Natural killer cell treated with Interleukin-12 subunit alpha and Interleukin-12 subunit beta and Interleukin-15 and Interleukin-18, amount 100 ng/mL, for 72 hours (primary cell): ENCODE data around the gene PCNX2. TPM values are rescaled to one million over a fixed set of nuclear protein-coding genes. Genes with fewer than 3 reads are reported as not detected.

Experiments used
- ATAC-seq, 2 donors: fragments of 150-1000 bp; cut with Tn5 transposase in 1 of 2; sonication (Bioruptor Pico), chemical (Tn5 transposase) in 1 of 2; 2 replicates each; pipeline ENCODE4 v1.10.0; 2021
- DNase-seq: peaks from one replicate; pipeline ENCODE4 v3.0.0; 2022; ENCODE audit warnings: low spot score
- H3K27ac Mint-ChIP-seq, 2 donors: 1 replicate in 1 of 2; 2 replicates in 1 of 2; pipeline ENCODE4 v1.8.0; 2022; ENCODE audit warnings: mixed read lengths in 2 of 2, mild to moderate bottlenecking in 1 of 2, moderate library complexity in 1 of 2
- H3K27me3 Mint-ChIP-seq, 2 donors: 1 replicate in 1 of 2; 2 replicates in 1 of 2; pipeline ENCODE4 v1.8.0; 2022; ENCODE audit warnings: mixed read lengths in 2 of 2
- H3K36me3 Mint-ChIP-seq: one replicate; pipeline ENCODE4 v1.8.0; 2022; ENCODE audit warnings: mixed read lengths
- H3K4me1 Mint-ChIP-seq, 2 donors: 1 replicate in 1 of 2; 2 replicates in 1 of 2; pipeline ENCODE4 v1.8.0; 2022; ENCODE audit warnings: low read depth in 2 of 2, mixed read lengths in 2 of 2, mild to moderate bottlenecking in 1 of 2
- H3K4me3 Mint-ChIP-seq: one replicate; pipeline ENCODE4 v1.8.0; 2022; ENCODE audit warnings: mixed read lengths
- H3K9me3 Mint-ChIP-seq: 2 replicates; pipeline ENCODE4 v1.8.0; 2022; ENCODE audit warnings: mixed read lengths
- total RNA-seq, 2 donors: library from RNA; stranded (reverse); gene quantifications; one replicate each; pipeline ENCODE4 v1.2.3, GENCODE V29; 2022

PCNX2 gene
- total RNA-seq, 2 donors from 2014 or later, result 7.1 to 30.8 TPM

DNA sequence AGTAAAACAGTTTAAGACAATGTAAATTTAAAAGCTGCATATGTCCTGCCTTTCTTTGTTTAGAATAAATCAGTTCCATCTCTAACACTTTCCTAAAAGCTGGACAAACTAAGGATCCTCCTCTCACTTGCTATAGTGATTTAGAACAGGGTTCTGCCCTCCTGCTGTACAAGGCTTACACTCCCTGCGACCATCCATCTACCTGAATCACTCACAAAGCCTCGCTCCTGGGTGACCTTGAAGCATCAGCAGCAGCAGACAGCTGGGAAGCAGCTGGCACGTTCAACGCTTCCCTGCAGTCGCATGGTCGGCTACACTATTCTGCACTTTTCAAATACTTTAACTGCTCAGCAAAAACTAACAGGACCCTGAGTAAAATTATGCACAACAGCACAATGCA, 217.1 kb downstream of the PCNX2 start:
- peaks cover 0 to 3% of the 10 kb centered on the region in 2 donors for H3K4me1 Mint-ChIP-seq
- no peak for ATAC-seq
- no peak overlapping the region for H3K4me3 Mint-ChIP-seq
- no peaks in the 10 kb centered on the region for H3K36me3 Mint-ChIP-seq
- no peaks in the 10 kb centered on the region for H3K27me3 Mint-ChIP-seq
- no peaks in the 10 kb centered on the region for H3K9me3 Mint-ChIP-seq
- no peak for DNase-seq
- no peak overlapping the region for H3K27ac Mint-ChIP-seq

GRCh38 chr1:233075915-233076295, 219.6 kb downstream of the PCNX2 start:
- Mint-ChIP-seq H3K27ac (no peak overlapping the region), H3K4me1 (no peaks in the 10 kb centered on the region), H3K4me3 (no peak overlapping the region), H3K9me3 (no peaks in the 10 kb centered on the region), H3K36me3 (no peaks in the 10 kb centered on the region), H3K27me3 (no peaks in the 10 kb centered on the region)
- DNase-seq, result no peak
- no peak for ATAC-seq

DNA sequence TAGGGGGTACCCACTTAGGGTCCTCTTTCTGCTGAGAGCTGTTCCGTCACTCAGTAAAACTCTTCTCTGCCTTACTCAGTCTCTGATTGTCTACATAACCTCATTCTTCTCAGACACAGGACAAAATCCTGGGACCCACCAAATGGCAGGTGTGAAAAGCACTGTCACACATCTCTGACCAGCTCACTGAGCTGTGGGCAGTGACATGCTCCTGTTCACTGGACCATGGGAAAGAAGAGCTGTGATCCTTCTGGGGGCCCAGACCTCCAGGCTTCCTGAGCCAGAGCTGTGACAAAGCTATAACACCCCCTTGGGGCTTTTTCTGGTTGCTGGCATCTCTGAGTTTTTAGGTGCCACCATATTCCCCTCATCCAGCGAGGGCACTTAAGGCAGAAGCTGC, 229.4 kb downstream of the PCNX2 start:
- DNase-seq (no peak), ATAC-seq (no peak)
- no peak overlapping the region for H3K27ac Mint-ChIP-seq
- H3K4me1 Mint-ChIP-seq, result no peaks in the 10 kb centered on the region
- H3K4me3 Mint-ChIP-seq, result no peak overlapping the region
- no peaks in the 10 kb centered on the region for H3K27me3 Mint-ChIP-seq
- no peaks in the 10 kb centered on the region for H3K9me3 Mint-ChIP-seq
- no peaks in the 10 kb centered on the region for H3K36me3 Mint-ChIP-seq

DNA sequence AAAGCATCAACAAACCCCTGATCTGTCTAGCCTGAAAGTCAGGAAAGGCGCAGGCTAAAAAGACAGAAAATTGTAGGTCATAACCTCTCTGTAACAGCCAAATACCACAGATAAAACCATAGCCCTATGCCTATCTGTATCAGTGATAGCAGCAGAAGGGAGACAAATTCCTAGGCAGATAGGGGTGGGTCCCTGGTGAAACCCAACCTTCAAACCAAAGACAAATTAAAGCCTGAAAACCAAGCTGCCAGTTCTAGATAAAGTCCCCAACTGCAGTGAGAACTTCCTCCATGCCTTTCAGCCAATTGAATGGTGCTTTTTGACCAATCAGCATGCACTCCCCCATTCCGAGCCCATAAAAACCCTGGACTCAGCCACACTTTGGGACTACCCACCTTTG, 229.8 kb downstream of the PCNX2 start:
- no peaks in the 10 kb centered on the region for H3K36me3 Mint-ChIP-seq
- no peak for ATAC-seq
- no peaks in the 10 kb centered on the region for H3K27me3 Mint-ChIP-seq
- no peak for DNase-seq
- H3K27ac Mint-ChIP-seq, result no peak overlapping the region
- no peaks in the 10 kb centered on the region for H3K4me1 Mint-ChIP-seq
- H3K9me3 Mint-ChIP-seq, result no peaks in the 10 kb centered on the region
- H3K4me3 Mint-ChIP-seq, result no peak overlapping the region

DNA sequence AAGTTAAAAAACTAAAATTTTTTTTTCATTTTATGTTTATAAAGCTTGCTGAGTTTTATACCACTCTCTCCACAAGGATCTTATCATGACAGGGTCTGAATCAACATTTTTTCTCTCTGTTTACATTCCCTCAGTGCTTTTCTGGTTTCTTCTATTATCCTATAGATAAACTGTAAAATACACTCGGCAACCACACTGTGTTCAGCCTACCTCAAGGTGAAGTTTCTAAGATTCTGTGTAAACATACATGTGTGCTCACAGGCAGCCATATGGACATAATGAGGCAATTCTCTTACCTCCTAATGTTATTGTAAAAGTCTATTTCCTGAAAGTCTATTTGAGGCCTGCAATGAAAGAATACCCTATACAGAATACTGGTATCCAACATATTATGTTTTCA, 230.5 kb downstream of the PCNX2 start:
- no peaks in the 10 kb centered on the region for H3K9me3 Mint-ChIP-seq
- ATAC-seq, result no peak

GRCh38 chr1:233063462-233063861, 232.1 kb downstream of the PCNX2 start:
- no peaks in the 10 kb centered on the region for H3K36me3 Mint-ChIP-seq
- no peak overlapping the region for H3K4me3 Mint-ChIP-seq
- H3K27ac Mint-ChIP-seq, result no peak overlapping the region
- DNase-seq (no peak), ATAC-seq (no peak)
- peaks cover 4% of the 10 kb centered on the region for H3K9me3 Mint-ChIP-seq
- no peaks in the 10 kb centered on the region for H3K27me3 Mint-ChIP-seq
- H3K4me1 Mint-ChIP-seq, result no peaks in the 10 kb centered on the region

More for the DNA sequence above, 230.5 kb downstream of the PCNX2 start:
- Mint-ChIP-seq H3K27me3 (no peaks in the 10 kb centered on the region), H3K27ac (no peak overlapping the region), H3K4me3 (no peak overlapping the region), H3K36me3 (no peaks in the 10 kb centered on the region), H3K4me1 (no peaks in the 10 kb centered on the region)
- DNase-seq, result no peak

- no peaks in the 10 kb centered on the region for H3K27me3 Mint-ChIP-seq
- H3K4me3 Mint-ChIP-seq, result no peak overlapping the region
- H3K36me3 Mint-ChIP-seq, result no peaks in the 10 kb centered on the region
- H3K27ac Mint-ChIP-seq, result no peak overlapping the region
- ATAC-seq (no peak), DNase-seq (no peak)
- no peaks in the 10 kb centered on the region for H3K4me1 Mint-ChIP-seq
- H3K9me3 Mint-ChIP-seq, result peaks cover 4% of the 10 kb centered on the region
These were observed 234.3 kb downstream of the PCNX2 start for GRCh38 chr1:233061265-233061664.

DNA sequence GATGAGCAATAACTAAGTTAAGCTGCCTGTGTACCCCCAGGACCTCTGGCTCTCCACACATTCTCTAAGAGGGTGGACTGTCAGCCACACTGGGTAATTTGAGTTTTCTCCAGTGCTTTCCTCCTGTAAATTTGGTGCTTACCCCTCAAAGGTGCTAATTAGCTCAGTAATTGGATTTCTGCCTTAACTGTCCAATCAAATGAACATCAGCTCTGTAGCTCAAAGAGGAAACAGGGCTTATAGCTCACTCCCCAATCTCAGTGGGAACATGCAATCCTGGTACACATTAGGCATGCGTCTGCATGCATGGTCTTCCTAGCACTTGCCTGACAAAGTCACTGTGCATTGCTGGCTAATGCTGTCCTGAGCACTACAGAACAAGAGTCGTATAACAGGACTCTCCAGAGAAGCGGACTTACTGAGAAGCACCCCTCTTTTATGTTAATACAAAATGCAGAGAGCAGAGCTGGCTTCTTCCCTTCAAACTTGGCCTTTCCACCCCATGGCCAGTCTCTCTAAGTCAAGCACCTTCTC, 235.0 kb downstream of the PCNX2 start:
- Mint-ChIP-seq H3K27me3 (no peaks in the 10 kb centered on the region), H3K36me3 (no peaks in the 10 kb centered on the region), H3K9me3 (peaks cover 4% of the 10 kb centered on the region), H3K4me1 (no peaks in the 10 kb centered on the region), H3K4me3 (no peak overlapping the region), H3K27ac (no peak overlapping the region)
- ATAC-seq, result peak in 1 of 2 donors; percentile 55
- DNase-seq, result no peak

- no peaks in the 10 kb centered on the region for H3K4me1 Mint-ChIP-seq
- no peak overlapping the region for H3K27ac Mint-ChIP-seq
- H3K4me3 Mint-ChIP-seq, result no peak overlapping the region
- H3K36me3 Mint-ChIP-seq, result no peaks in the 10 kb centered on the region
- peaks cover 4% of the 10 kb centered on the region for H3K9me3 Mint-ChIP-seq
- no peaks in the 10 kb centered on the region for H3K27me3 Mint-ChIP-seq
- ATAC-seq (peak in 1 of 2 donors; percentile 6), DNase-seq (no peak)
These were observed 237.7 kb downstream of the PCNX2 start for GRCh38 chr1:233057836-233058235.

DNA sequence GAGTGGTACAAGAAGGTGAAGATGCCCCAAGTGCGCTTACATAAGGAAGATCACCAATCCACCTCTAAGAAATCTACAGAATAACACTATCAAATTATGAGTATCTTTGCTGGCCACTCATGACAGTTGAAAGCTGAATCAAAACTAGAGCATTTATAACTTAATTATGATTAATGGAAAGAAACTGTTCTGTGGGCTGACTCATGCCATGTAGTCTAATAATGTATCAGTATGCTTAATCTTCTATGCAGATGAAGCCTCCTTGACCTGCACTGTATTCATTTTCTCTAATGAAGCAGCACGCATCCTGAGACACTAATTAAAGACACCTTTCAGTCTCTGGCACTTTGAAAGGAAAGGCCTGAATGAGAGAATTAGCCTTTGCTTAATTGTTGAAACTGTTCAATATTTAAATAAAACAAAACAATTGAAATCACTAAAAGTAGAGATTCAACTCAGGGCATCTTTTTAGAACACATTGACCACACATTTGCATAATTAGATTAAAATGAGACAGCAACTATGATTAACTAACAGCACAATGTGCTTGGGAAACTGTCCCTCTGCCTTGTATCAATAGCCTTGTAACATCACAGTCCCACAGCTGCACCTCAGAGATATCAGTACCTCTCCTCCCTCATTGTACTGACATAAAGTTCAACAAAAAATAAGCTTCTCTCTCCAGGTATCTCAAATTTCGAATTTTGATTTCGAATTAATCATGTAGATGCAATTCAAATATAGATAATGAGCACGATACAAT, 239.5 kb downstream of the PCNX2 start:
- DNase-seq, result no peak
- Mint-ChIP-seq H3K27me3 (no peaks in the 10 kb centered on the region), H3K27ac (no peak overlapping the region), H3K9me3 (peaks cover 4% of the 10 kb centered on the region), H3K36me3 (peaks cover 5% of the 10 kb centered on the region), H3K4me3 (no peak overlapping the region), H3K4me1 (no peaks in the 10 kb centered on the region)
- ATAC-seq, result no peak

DNA sequence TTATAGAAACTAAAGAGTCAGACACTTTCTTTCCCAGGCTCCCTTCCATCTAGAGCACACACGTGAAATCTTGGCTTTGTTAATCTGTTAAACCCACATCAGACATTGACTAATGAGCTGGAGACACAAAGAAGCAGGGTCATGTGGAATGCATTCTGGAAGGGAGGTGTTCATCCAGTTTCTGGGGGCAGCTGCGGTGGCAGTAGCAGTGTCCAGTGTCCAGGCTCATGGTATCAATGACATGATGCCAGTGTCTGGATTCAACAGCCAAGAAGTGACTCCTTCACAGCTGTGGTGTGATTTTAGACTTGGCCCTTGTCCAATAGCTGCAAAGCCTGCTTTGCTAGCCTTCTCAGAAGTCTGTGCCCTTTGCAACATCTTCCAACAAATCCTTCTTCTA, 249.9 kb downstream of the PCNX2 start:
- H3K9me3 Mint-ChIP-seq, result no peaks in the 10 kb centered on the region
- H3K27me3 Mint-ChIP-seq, result peaks cover 0 to 4% of the 10 kb centered on the region in 2 donors
- peaks cover 25% of the 10 kb centered on the region for H3K36me3 Mint-ChIP-seq
- DNase-seq, result no peak
- no peak overlapping the region for H3K4me3 Mint-ChIP-seq
- H3K27ac Mint-ChIP-seq, result no peak overlapping the region
- H3K4me1 Mint-ChIP-seq, result no peaks in the 10 kb centered on the region
- no peak for ATAC-seq

DNA sequence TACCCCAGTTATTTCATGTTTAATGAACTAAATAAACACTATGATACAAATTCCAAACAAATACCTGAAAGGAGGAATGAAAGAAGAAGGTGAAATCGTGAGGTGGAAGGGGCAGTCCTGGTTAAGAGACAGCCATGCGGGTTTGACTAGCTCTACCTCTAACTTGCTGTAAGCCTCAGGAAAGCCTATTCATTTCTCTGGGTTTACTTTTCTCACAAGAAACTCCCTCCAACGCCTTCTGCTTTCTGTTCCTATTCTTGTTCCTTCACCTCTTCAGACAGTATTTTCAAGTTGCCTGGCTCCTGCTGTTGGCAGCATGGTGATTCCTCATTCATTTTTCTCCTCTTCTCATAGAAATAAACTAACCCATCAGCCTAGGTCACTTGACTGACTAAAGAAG, 252.7 kb downstream of the PCNX2 start:
- H3K27ac Mint-ChIP-seq, result no peak overlapping the region
- ATAC-seq (no peak), DNase-seq (no peak)
- peaks cover 5% of the 10 kb centered on the region for H3K36me3 Mint-ChIP-seq
- no peak overlapping the region for H3K4me3 Mint-ChIP-seq
- no peaks in the 10 kb centered on the region for H3K4me1 Mint-ChIP-seq
- peaks cover 0 to 4% of the 10 kb centered on the region in 2 donors for H3K27me3 Mint-ChIP-seq
- no peaks in the 10 kb centered on the region for H3K9me3 Mint-ChIP-seq

GRCh38 chr1:233040494-233040893, 255.0 kb downstream of the PCNX2 start:
- no peaks in the 10 kb centered on the region for H3K9me3 Mint-ChIP-seq
- ATAC-seq (no peak), DNase-seq (no peak)
- no peak overlapping the region for H3K4me3 Mint-ChIP-seq
- no peaks in the 10 kb centered on the region for H3K4me1 Mint-ChIP-seq
- no peak overlapping the region for H3K27ac Mint-ChIP-seq
- no peaks in the 10 kb centered on the region for H3K36me3 Mint-ChIP-seq
- peaks cover 0 to 4% of the 10 kb centered on the region in 2 donors for H3K27me3 Mint-ChIP-seq

DNA sequence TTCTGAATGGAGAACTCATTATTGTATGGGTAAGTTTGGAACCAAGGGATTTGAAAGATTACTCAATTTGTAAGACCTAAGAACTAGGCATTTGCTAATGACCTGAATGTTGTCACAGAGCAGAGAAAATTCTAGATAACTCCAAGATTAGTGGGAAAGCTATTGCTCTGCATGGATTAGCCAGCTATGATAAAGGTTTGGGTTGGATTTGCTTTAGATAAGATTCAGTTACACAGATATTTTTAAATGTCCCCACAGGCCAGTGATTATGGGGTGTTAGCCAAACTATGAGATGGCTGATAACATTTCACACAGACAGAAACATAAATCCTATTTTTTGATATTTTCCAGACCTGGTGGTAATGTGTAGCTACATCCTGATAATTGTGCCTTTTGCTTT, 256.9 kb downstream of the PCNX2 start:
- H3K4me1 Mint-ChIP-seq, result no peaks in the 10 kb centered on the region
- DNase-seq (no peak), ATAC-seq (no peak)
- H3K36me3 Mint-ChIP-seq, result no peaks in the 10 kb centered on the region
- H3K27ac Mint-ChIP-seq, result no peak overlapping the region
- no peak overlapping the region for H3K4me3 Mint-ChIP-seq
- H3K27me3 Mint-ChIP-seq, result peaks cover 0 to 4% of the 10 kb centered on the region in 2 donors
- no peaks in the 10 kb centered on the region for H3K9me3 Mint-ChIP-seq

DNA sequence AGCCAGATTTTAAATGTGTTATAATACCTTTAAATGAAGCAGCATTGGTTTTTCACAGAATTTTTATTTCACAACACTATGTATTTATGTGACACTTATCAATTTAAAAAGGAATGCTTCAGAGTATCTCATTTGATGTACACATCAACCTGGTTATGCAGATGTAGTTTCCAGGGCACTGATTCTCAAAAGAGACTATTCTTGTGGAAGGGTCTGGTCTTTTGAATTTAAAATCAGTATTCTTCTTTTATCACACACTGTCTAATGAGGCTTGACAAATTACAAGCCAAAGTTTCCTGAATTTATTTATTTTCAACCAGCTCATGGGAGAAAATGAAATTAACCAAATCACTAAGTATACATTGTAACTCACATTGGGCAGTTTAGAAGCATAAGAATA, 257.7 kb downstream of the PCNX2 start:
- H3K27me3 Mint-ChIP-seq, result peaks cover 0 to 4% of the 10 kb centered on the region in 2 donors
- no peaks in the 10 kb centered on the region for H3K9me3 Mint-ChIP-seq
- H3K4me1 Mint-ChIP-seq, result no peaks in the 10 kb centered on the region
- no peaks in the 10 kb centered on the region for H3K36me3 Mint-ChIP-seq
- DNase-seq, result no peak
- no peak overlapping the region for H3K4me3 Mint-ChIP-seq
- ATAC-seq, result no peak
- no peak overlapping the region for H3K27ac Mint-ChIP-seq
